Stimulated activated CD4-positive, alpha-beta T cell treated with anti-CD3 and anti-CD28 coated beads, Interleukin-2, amount 100 ng/mL, for 4 hours (primary cell): ENCODE results near the gene BPIFB2.

Source experiments
- DNase-seq: peaks from one replicate; pipeline ENCODE4 v3.0.0-alpha.2; 2020; ENCODE audit warnings: low read depth

BPIFB2 gene

GRCh38 chr20:33022289-33022688, 14.8 kb downstream of the BPIFB2 start:
- no peak for DNase-seq

DNA sequence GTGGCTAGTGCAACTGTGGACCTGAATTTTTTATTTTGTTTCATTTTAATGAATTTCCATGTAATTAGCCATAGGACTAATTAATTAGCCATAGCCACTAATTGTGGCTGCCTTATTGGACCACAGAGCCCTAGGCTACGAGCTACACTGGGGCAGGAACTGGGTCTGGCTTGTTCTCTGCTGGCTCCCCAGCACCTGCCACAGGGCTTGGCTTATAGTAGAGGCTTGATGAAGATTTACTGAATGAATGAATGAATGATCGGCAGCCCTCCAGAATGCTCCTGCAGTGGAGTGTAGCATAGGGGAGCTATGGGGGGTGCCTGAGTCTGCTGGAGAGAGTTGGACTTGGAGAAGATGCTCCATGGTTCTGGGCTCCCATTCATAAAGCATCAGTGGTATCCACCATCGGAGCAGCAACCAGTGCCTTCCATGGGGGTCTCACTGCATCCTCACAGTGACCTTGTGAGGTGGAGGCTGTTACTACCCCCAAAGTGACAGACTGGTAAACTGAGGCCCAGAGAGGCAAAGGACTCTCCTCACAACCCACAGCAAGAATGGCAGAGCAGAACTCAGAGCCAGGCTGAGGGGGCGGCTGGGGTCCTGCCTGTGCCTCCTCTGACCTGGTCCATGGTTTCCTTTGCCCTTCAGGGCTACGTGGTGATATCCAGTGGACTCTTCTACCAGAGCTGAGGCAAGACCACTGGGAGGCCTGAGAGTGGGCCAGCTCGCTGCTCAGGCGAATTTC, 15.4 kb downstream of the BPIFB2 start:
- DNase-seq, result no peak

DNA sequence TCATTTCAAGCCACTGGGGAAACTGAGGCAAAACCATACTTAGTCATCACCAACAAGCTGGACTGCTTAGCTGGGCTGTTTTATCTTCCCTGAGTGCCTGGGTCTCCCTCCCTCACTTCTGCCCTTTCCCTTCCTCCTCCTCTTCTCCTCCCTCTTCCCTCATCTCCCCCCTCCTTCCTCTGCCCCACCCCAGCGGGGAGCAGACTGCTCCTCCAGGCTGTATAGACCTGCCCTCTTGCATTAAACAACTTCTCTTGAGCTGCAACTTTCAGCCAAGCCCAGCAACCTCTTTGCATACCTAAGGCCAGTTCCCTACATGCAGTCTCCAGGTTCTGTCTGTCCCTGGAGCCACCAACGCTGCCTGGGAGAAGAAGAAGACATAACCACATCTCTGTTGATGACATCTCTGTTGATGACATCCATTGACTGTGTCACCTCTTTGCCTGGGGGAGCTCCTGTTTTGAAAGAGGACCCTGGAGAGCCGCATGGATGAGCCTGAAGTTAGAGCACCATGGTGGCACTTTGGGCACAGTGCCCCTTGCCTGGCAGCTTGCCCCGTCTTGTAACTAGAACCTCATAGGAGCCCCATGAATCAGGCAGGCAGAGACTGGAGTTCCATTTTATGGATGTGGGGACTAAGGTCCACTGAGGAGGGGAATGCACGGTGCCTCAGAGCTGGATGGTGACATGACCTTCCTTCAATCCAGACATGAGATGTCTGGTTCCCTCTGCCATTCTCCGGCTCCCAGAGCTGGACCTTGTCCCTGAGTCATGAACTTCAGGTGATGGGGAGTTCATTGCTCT, 16.1 kb downstream of the BPIFB2 start:
- DNase-seq, result no peak

DNA sequence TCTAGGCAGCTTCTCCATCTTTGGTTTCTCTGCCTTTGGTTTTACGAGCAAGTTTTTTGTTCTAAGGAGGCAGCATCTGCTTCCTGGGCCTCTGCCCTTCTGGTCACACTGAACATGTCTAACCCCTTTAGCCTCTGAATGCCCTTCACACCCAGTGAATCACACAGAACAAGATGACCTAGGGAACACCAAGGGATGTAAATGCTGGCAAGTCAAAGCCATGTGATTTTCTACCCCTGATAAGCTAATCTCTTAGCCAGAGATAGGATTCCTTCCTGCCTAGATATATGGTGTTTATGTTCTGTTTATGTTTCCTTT, 16.7 kb downstream of the BPIFB2 start:
- DNase-seq, result no peak

DNA sequence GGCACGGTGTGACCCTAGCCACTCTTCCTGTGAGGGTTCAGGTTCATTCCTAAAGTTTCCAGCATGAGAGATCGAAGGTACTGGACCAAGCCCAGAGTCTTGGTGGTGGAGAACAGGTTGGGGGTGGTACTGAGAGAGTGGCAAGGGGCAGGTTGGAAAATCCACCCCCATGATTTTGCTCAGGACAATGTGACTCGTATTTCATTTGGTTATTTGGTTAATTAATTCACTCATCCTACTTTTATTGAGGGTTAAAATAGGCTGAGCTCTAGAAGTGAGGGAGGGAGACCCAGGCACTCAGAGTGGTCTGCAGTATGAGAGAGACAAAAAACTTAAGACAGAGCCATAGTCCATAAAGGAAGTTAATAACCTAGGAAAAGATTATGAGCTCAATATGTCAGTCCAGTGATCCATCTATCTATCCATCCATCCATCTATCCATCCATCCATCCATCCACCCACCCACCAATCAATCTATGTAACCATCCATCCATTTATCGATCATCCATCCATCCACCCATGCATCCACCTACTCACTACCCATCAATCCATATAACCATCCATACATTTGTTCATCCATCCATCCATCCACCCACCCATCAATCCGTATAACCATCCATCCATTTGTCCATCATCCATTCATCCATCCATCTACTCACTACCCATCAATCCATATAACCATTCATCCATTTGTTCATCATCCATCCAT, 17.3 kb downstream of the BPIFB2 start:
- no peak for DNase-seq

- DNase-seq, result no peak
These were observed 17.9 kb downstream of the BPIFB2 start for GRCh38 chr20:33025318-33025876.

GRCh38 chr20:33026072-33026778, 18.7 kb downstream of the BPIFB2 start:
- DNase-seq, result no peak

DNA sequence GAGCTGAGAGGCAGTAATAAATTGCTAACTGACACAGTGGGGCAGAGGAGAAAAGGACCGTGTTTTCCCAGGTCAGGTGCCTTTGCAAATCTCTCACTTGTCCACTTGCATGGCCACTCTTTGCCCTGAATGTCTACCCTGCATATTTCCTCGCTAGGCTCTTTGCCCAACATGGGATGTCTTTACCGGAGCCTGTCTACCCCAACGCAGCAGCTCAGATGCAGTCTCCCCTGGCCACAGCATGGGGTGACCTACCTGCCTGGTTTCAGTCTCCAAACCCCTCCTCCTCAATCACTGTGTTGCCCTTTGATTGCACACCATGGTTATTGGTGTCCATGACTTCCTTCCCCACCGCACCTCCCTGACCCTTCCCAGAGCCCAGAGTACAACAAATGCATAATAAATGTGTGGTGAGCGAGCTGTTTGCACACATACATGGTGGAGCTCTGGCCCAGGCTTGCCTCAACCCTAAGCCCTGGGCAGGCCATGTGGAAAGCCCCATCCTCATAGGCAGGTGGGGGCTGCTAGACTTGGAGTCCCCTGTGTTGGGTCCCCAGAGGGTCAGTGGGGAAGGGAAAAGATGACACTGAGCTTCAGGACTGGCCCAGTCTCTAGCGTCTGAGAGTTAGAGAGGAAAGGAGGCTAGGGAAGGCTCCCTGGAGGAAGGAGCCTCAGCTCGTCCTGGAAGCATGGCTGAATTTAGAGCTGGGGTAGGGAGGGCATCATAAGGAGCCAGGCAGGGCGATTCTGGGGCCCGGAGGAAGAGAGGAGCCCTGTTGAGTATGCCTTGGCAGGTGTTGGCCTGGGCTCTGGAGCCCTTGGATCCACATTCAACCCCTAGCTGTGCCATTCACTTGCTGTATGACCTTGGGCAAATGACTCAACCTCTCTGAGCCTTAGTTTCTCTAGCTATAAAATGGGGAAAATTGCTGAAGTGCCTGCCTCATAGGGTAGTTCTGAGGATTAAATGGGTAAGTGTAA, 19.6 kb downstream of the BPIFB2 start:
- DNase-seq, result no peak

- DNase-seq, result no peak
These were observed 20.6 kb downstream of the BPIFB2 start for GRCh38 chr20:33027769-33028751.

- no peak for DNase-seq
These were observed 21.4 kb downstream of the BPIFB2 start for GRCh38 chr20:33028875-33029274.

GRCh38 chr20:33030076-33030475, 22.6 kb downstream of the BPIFB2 start:
- no peak for DNase-seq

GRCh38 chr20:33030569-33030968, 23.1 kb downstream of the BPIFB2 start:
- DNase-seq, result no peak

DNA sequence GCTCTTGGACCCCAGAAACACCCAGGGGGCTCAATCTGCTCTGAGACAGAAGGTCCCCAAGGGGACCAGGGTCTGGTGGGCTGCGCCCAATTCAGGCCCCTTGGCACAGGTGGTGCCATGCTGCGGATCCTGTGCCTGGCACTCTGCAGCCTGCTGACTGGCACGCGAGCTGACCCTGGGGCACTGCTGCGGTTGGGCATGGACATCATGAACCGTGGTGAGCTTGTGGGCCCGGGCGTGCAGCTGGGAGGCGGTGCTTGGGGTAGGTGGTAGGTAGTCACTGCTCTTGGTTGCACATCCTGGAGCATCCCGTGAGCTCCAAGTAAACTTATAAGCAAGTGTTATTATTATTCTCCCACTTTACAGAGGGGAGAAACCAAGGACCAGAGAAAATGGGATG, 24.0 kb downstream of the BPIFB2 start, which contains the start of gene BPIFB6:
BPIFB6 (plus strand) TSS at position 118 of the 400 bp plus-strand sequence; CDS start at position 118, 0 bp downstream.
- DNase-seq, result no peak

DNA sequence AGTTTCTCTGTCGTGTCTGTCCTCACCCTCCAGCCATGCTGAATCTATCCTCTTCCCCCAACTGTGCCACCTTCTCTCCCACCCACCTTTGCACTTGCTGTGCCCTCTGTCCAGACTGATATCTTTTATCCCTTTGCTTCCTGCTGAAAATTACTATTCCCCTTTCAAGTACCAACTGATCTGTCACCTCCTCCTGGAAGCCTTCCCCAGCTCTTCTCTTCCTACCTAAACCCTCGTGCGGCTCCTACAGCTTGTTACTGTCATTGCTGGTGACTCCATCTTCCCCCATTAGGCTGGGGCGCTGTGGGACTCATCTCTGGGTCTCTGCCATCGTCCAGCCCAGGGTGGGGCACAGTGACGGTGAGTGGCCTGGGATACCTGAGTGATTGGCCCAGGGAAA, 25.1 kb downstream of the BPIFB2 start:
- DNase-seq, result no peak

DNA sequence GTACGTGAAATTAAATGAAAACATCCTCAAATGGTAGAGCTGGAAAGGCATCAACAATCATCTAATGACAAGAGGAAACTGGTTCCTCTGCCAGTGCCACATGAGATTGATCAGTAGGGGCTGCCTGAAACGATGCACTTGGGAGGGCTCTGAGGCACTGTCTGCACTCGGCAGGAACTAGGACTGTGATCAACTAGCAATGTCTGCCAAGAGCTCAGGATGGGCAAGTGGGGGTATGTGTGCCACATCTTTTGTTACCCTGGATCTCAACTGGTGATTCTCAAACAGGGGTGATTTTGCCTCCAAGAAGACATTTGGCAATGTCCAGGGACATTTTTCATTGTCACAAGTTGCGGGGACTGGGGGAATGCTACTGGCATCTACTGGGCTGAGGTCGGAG, 25.9 kb downstream of the BPIFB2 start:
- DNase-seq, result no peak

DNA sequence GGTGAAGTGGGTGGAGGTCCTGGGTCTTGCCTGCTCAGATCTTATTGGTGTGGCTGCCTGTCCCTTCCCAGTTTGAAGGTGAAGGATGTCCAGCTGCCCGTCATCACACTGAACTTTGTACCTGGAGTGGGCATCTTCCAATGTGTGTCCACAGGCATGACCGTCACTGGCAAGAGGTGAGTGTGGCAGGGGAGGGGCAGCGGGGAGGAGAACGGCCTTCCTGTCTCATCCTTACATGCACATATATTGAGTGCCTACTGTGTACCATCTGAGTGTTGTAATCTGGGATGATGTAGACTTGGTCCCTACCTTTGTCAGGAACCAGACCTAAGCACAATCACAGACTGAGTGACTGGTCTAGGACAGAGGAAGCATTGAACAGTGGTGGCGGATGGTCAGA, 26.6 kb downstream of the BPIFB2 start:
- no peak for DNase-seq

- no peak for DNase-seq
These were observed 27.5 kb downstream of the BPIFB2 start for GRCh38 chr20:33034901-33035492.

DNA sequence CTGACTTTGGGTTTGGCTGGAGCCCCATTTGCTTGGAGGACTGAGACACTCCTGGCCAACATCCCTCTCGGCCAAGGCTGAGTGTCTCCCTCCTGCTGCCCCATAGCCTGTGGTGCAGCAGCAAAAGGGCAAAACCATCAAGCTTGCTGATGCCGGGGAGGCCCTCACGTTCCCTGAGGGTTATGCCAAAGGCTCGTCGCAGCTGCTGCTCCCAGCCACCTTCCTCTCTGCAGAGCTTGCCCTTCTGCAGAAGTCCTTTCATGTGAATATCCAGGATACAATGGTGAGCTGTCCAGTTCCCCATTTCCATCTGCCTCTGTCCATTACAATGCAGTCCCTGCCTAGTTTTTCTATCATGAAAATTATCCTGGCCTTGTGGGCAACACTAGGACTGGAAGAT, 30.0 kb downstream of the BPIFB2 start:
- DNase-seq, result no peak

- no peak for DNase-seq
These were observed 30.7 kb downstream of the BPIFB2 start for GRCh38 chr20:33038243-33038642.
